Coronary artery (tissue), 2 donors: ENCODE measurements around the gene MEA1.
"Not testable (repeated sequence)": the region's sequence is repeated elsewhere in the genome, so short reads cannot be mapped to it uniquely, and the experiment has no call there.

ENCODE experiments used
- DNase-seq: peaks from one replicate; pipeline ENCODE4 v3.0.0-alpha.2; 2017; ENCODE audit warnings: low spot score
- H3K27ac ChIP-seq, 2 donors: fragments of 200-600 bp; sonication (generic); one replicate each; pipeline ENCODE4 v1.5.1; 2016 to 2019
- H3K4me3 ChIP-seq: fragments of 200-600 bp; sonication (generic); 2 replicates; pipeline ENCODE4 v1.5.1; 2016; ENCODE audit warnings: mild to moderate bottlenecking, moderate library complexity
- CTCF ChIP-seq: fragments of 200-600 bp; sonication (generic); IDR thresholded peaks from one replicate; pipeline ENCODE4 v1.5.1; 2019; ENCODE audit warnings: antibody characterized with exemption

MEA1 gene

DNA sequence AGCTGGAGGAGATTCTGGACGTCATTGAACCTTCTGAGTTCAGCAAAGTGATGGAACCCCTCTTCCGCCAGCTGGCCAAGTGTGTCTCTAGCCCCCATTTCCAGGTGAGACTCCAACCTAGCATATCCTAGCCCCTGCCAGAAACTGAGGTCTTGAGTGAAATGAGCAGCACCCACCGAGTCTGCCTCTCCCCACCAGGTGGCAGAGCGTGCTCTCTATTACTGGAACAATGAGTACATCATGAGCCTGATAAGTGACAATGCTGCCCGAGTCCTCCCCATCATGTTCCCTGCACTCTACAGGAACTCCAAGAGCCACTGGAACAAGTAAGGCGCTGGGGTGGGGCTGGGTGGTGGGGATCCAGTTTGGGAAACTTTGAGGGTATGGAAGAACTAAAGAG is 4.6 kb downstream of the MEA1 start:
- H3K27ac ChIP-seq, result no peak overlapping the region
- no peak for DNase-seq
- H3K4me3 ChIP-seq, result no peak overlapping the region
- no peak for TF ChIP-seq CTCF

- Histone ChIP-seq H3K27ac (no peak overlapping the region), H3K4me3 (no peak overlapping the region)
- no peak for DNase-seq
- no peak for TF ChIP-seq CTCF
These were observed 6.6 kb downstream of the MEA1 start for GRCh38 chr6:43007126-43007525.

GRCh38 chr6:43006251-43006650 is 7.5 kb downstream of the MEA1 start:
- no peak for TF ChIP-seq CTCF
- Histone ChIP-seq H3K27ac (no peak overlapping the region), H3K4me3 (no peak overlapping the region)
- DNase-seq, result no peak

GRCh38 chr6:43005844-43006243 is 7.9 kb downstream of the MEA1 start:
- Histone ChIP-seq H3K27ac (no peak overlapping the region), H3K4me3 (no peak overlapping the region)
- no peak for DNase-seq
- no peak for TF ChIP-seq CTCF

DNA sequence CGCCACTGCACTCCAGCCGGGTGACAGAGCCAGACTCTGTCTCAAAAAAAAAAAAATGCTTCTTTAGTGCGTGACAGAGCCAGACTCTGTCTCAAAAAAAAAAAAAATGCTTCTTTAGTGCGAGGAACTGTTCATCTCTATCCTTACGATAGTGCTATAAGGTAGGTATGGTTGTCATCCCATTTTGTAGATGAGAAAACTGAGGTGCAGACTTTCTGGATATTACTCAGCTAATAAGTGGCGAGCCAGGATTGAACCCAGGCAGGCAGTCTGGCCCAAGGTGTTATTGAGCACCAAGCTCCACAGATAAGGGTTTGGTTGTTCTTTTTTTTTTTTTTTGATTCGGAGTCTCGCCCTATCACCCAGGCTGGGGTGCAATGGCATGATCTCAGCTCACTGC is 11.9 kb downstream of the MEA1 start:
- Histone ChIP-seq H3K27ac (no peak overlapping the region), H3K4me3 (no peak overlapping the region)
- DNase-seq, result no peak
- TF ChIP-seq CTCF, result no peak

- not testable (repeated sequence) for DNase-seq, H3K4me3 ChIP-seq, H3K27ac ChIP-seq
These were observed 15.5 kb downstream of the MEA1 start for GRCh38 chr6:42998205-42998604.

DNA sequence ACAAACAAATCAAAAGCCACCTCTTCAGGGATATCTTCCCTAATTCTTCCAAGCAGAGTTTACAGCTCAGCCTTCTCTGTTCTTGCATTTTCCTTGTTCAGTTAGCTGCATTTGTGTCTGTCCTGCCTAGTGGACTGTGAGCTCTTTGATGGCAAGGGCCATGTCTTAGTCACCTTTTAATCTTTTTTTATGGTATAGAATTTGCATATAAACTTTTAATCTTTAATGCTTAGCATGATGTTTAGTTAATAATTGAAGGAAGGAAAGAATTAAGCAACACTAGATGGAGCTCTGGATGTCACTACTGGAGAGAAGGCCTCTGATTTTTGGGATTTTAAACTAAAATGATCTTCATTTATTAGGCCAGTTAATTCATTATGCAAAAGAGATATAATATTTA is 17.2 kb downstream of the MEA1 start:
- TF ChIP-seq CTCF, result no peak

GRCh38 chr6:42993445-42993844 is 20.3 kb downstream of the MEA1 start:
- TF ChIP-seq CTCF, result no peak
- H3K27ac ChIP-seq, result no peak overlapping the region
- no peak overlapping the region for H3K4me3 ChIP-seq
- DNase-seq, result no peak

More for the DNA sequence above, 17.2 kb downstream of the MEA1 start:
- no peak overlapping the region for H3K4me3 ChIP-seq
- DNase-seq, result no peak
- no peak overlapping the region for H3K27ac ChIP-seq
